ENCODE data around the gene MAP7D1.
"Not testable (repeated sequence)": the region's sequence is repeated elsewhere in the genome, so short reads cannot be mapped to it uniquely, and the experiment has no call there.

Gene MAP7D1

GRCh38 chr1:36157973-36158826 is 2.2 kb downstream of the MAP7D1 start:
- Histone ChIP-seq H3K4me2 (ENCODE audit: low read length) (peak overlapping the region; percentile 80), H3K27ac (ENCODE audit: low read length) (no peak overlapping the region), H3K79me2 (ENCODE audit: low read length) (peaks cover 82% of the 10 kb centered on the region), H2AFZ (ENCODE audit: low read depth, low read length) (no peak overlapping the region), H3K4me1 (ENCODE audit: low read length) (peaks cover 48% of the 10 kb centered on the region), H4K20me1 (ENCODE audit: insufficient read depth, low read length) (peaks cover 8% of the 10 kb centered on the region), H3K4me3 (ENCODE audit: low read length) (peak overlapping the region; percentile 88), H3K27me3 (ENCODE audit: low read depth, low read length) (no peaks in the 10 kb centered on the region), H3K36me3 (replicated peaks; ENCODE audit: low read depth, low read length) (peaks cover 2% of the 10 kb centered on the region), H3K9me3 (ENCODE audit: insufficient read depth, low read length) (no peaks in the 10 kb centered on the region), H3K9ac (ENCODE audit: low read length) (peak overlapping the region; percentile 95; the same call in 1 of the 2 replicates)
- TF ChIP-seq CTCF (IDR thresholded peaks at IDR 0.05; ENCODE audit: low read depth, low read length) (no peak), EZH2phosphoT487 (IDR thresholded peaks at IDR 0.05; ENCODE audit: low read depth) (no peak)

GRCh38 chr1:36158827-36159252 is 2.9 kb downstream of the MAP7D1 start:
- H2AFZ ChIP-seq (ENCODE audit: low read depth, low read length); H3K4me3 ChIP-seq (ENCODE audit: low read length); H3K36me3 ChIP-seq (replicated peaks; ENCODE audit: low read depth, low read length); H3K9ac ChIP-seq (ENCODE audit: low read length); H3K27me3 ChIP-seq (ENCODE audit: low read depth, low read length); H3K27ac ChIP-seq (ENCODE audit: low read length); H4K20me1 ChIP-seq (ENCODE audit: insufficient read depth, low read length); H3K9me3 ChIP-seq (ENCODE audit: insufficient read depth, low read length); H3K4me2 ChIP-seq (ENCODE audit: low read length): not testable (repeated sequence)
- peaks cover 48% of the 10 kb centered on the region for H3K4me1 ChIP-seq (ENCODE audit: low read length)
- peaks cover 88% of the 10 kb centered on the region for H3K79me2 ChIP-seq (ENCODE audit: low read length)

- Histone ChIP-seq H4K20me1 (ENCODE audit: insufficient read depth, low read length) (peaks cover 15% of the 10 kb centered on the region), H3K4me1 (ENCODE audit: low read length) (peaks cover 52% of the 10 kb centered on the region), H3K9ac (ENCODE audit: low read length) (no peak overlapping the region), H3K9me3 (ENCODE audit: insufficient read depth, low read length) (no peaks in the 10 kb centered on the region), H3K27me3 (ENCODE audit: low read depth, low read length) (no peaks in the 10 kb centered on the region), H2AFZ (ENCODE audit: low read depth, low read length) (no peak overlapping the region), H3K79me2 (ENCODE audit: low read length) (peaks cover 97% of the 10 kb centered on the region), H3K27ac (ENCODE audit: low read length) (no peak overlapping the region), H3K4me2 (ENCODE audit: low read length) (peak overlapping the region; percentile 83), H3K4me3 (ENCODE audit: low read length) (peak overlapping the region; percentile 75), H3K36me3 (replicated peaks; ENCODE audit: low read depth, low read length) (peaks cover 2% of the 10 kb centered on the region)
- TF ChIP-seq CTCF (IDR thresholded peaks at IDR 0.05; ENCODE audit: low read depth, low read length) (no peak), EZH2phosphoT487 (IDR thresholded peaks at IDR 0.05; ENCODE audit: low read depth) (no peak)
Observed at GRCh38 chr1:36159614-36160387, 3.8 kb downstream of the MAP7D1 start.

- no peaks in the 10 kb centered on the region for H3K9me3 ChIP-seq (ENCODE audit: insufficient read depth, low read length)
- peaks cover 15% of the 10 kb centered on the region for H4K20me1 ChIP-seq (ENCODE audit: insufficient read depth, low read length)
- peaks cover 48% of the 10 kb centered on the region for H3K4me1 ChIP-seq (ENCODE audit: low read length)
- TF ChIP-seq CTCF (IDR thresholded peaks at IDR 0.05; ENCODE audit: low read depth, low read length) (no peak), EZH2phosphoT487 (IDR thresholded peaks at IDR 0.05; ENCODE audit: low read depth) (no peak)
- peaks cover 2% of the 10 kb centered on the region for H3K36me3 ChIP-seq (replicated peaks; ENCODE audit: low read depth, low read length)
- H3K79me2 ChIP-seq (ENCODE audit: low read length): peaks cover 97% of the 10 kb centered on the region
- peak overlapping the region; percentile 75 for H3K4me3 ChIP-seq (ENCODE audit: low read length)
- peak overlapping the region; percentile 83 for H3K4me2 ChIP-seq (ENCODE audit: low read length)
- peak overlapping the region; percentile 59 for H3K27ac ChIP-seq (ENCODE audit: low read length)
- peak overlapping the region; percentile 76 for H3K9ac ChIP-seq (ENCODE audit: low read length)
- no peaks in the 10 kb centered on the region for H3K27me3 ChIP-seq (ENCODE audit: low read depth, low read length)
- no peak overlapping the region for H2AFZ ChIP-seq (ENCODE audit: low read depth, low read length)
Observed at GRCh38 chr1:36160388-36160948, 4.5 kb downstream of the MAP7D1 start.

Data from OCI-LY3 (cell line).